Retinal pigment epithelial cell (primary cell): ENCODE results near the gene B3GLCT.

ENCODE experiments used
- DNase-seq: peaks from one replicate; pipeline ENCODE4 v3.0.0-alpha.2; 2010; ENCODE audit warnings: low read depth
- H3K4me3 ChIP-seq: 2 replicates; pipeline ENCODE4 v1.5.1; 2011; ENCODE audit warnings: mild to moderate bottlenecking, low read length, control low read depth, moderate library complexity
- TF ChIP-seq, protein P1 (sequence below): conservative IDR thresholded peaks from 2 replicates; pipeline ENCODE4 v1.5.1; 2011; ENCODE audit warnings: low read depth, low read length, control low read depth, inconsistent platforms

The B3GLCT gene

DNA sequence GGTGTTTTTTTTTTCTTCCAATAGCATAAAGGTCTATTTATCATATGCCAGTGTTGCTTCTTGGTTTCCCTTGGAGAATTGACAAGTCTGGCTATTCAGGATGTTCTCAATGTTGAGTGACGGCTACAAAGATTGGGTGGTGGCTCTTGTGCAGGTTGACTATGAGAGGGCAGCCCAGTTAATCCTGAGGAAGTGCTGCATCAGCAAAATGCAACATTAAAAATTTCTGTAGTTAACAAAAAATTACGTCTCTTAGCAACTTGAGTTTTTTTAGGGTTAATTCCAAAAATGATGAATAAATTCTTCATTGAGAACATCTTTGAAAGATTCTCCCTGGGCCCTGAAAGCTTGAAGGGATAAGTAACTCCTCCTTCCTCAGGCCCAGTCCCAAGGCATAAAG lies 147.1 kb downstream of the B3GLCT start:
- no peak overlapping the region for H3K4me3 ChIP-seq
- DNase-seq: no peak
- TF ChIP-seq, protein P1, sequence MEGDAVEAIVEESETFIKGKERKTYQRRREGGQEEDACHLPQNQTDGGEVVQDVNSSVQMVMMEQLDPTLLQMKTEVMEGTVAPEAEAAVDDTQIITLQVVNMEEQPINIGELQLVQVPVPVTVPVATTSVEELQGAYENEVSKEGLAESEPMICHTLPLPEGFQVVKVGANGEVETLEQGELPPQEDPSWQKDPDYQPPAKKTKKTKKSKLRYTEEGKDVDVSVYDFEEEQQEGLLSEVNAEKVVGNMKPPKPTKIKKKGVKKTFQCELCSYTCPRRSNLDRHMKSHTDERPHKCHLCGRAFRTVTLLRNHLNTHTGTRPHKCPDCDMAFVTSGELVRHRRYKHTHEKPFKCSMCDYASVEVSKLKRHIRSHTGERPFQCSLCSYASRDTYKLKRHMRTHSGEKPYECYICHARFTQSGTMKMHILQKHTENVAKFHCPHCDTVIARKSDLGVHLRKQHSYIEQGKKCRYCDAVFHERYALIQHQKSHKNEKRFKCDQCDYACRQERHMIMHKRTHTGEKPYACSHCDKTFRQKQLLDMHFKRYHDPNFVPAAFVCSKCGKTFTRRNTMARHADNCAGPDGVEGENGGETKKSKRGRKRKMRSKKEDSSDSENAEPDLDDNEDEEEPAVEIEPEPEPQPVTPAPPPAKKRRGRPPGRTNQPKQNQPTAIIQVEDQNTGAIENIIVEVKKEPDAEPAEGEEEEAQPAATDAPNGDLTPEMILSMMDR: no peak

DNA sequence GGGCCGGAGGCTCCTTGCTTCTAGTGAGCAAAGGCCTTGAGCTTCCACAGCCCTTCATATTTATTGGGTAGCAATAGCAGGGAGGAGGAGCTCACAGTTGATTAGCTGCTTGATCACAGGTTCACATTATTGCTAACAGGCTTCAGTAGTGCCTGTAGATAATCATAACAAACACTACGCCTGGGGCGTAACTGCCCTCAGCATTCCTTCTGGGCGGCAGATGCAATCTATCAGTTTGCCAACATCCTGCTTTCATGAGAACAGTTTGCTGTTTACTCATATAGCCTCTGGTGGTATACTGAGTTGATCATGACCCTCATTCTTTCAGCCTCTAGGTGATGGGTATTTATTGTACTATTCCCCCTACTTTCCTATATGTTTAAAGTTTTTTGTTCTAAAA lies 149.4 kb downstream of the B3GLCT start:
- no peak overlapping the region for H3K4me3 ChIP-seq
- TF ChIP-seq, protein P1: no peak
- DNase-seq: no peak

DNA sequence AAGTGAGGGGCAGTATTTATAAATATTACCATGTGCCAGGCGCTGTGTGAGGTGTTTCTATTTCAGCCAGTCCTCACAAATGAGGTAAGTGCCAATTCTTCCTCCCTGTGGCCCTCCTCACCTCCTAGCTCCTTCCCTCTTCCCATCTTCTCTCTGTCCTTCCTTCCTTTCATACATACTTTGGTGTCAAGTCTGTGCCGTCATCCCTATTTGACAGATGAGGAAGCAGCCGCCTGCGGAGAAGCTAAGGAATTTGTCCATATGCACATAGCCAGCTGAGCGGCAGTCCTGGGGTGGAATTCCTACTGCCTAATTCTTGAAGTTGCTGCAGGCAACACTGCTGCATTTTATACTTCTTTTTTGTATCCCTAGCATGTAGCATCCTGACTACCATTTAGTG lies 150.8 kb downstream of the B3GLCT start:
- TF ChIP-seq, protein P1: no peak
- no peak for DNase-seq
- H3K4me3 ChIP-seq: no peak overlapping the region

DNA sequence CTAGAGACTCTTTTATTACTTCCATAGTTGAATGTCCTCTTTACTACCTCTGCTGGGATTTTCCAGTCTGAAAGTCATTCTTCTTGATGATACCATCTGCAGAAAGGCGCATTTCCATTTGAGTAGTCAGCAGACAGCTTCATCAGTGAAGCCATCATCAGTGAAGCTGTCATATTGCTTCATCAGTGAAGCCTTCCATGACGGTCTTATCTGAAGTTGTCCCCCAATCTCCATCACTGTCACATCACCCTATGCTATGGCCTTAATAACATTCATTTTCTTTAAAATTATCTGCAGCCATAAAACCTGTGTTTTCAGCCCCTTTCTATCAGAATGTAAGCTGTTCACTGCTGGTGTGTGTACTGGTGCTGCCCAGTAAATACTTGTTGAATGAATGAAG lies 151.6 kb downstream of the B3GLCT start:
- DNase-seq: no peak
- TF ChIP-seq, protein P1: no peak
- no peak overlapping the region for H3K4me3 ChIP-seq

DNA sequence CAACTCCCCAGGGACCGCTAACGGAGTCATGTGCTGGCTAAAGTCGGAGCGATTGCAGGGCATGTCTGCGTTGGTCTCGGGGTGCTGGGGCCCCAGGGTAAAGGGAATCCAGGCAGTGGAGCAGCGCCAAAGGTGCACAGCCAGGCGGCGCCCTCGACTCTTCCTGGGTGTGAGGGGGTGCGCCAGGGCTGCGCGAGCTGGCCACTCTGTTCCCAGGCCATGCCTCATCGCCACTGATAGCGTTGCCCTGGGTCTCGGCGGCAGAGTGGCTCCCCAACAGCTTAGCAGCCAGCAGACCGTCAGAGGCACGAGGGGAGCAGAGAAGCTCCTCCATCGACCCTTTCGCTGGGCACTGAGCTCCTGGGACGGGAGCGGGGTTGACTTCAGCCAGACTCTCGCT lies 152.7 kb downstream of the B3GLCT start:
- no peak for DNase-seq
- TF ChIP-seq, protein P1: no peak
- no peak overlapping the region for H3K4me3 ChIP-seq

DNA sequence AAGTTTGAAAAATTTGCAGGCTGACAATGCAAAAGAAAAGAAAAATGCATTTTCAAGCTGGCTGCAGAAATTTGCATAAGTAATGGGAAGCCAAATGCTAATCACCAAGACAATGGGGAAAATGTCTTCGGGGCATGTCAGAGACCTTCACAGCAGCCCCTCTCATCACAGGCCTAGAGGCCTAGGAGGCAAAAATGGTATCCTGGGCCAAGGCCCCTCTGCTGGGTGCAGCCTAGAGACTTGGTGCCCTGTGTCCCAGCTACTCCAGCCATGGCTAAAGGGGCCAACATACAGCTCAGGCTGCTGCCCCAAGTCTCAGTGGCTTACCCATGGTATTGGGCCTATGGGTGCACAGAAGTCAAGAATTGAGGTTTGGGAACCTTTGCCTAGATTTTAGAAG lies 155.2 kb downstream of the B3GLCT start:
- H3K4me3 ChIP-seq: no peak overlapping the region
- no peak for DNase-seq
- TF ChIP-seq, protein P1: no peak

DNA sequence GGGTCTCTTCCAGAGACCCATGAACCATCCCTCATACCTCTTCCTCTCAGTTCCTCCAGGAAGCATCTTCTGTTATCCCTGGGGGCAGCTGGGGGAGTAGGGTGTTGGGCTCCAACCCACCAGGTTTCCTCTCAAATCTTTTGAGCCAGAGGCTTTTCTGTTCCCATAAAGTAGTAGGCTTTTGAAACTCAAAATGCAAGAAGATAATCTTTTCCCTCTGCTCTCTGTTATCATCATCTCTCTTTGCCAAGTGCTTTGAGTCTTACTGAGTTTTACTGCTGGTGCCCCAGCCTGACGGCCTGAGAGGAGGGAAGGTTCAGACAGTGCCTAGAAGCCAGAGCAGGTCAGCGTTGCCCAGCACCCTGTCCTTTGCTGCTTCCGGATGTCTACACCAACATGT lies 157.2 kb downstream of the B3GLCT start:
- DNase-seq: no peak
- H3K4me3 ChIP-seq: no peak overlapping the region
- TF ChIP-seq, protein P1: no peak
